Stimulated activated naive B cell treated with anti-CD40 and anti-IgM and Interleukin-4, amounts not matched to agents 10 μg/mL and 1 μg/mL and 100 μg/mL, for 72 hours (primary cell): ENCODE data around the gene CCDC66.
A peak's percentile ranks its signal among the peaks of the same experiment; 100 is the strongest.

Experiments used
- ATAC-seq, 2 donors: fragments of 150-1000 bp; cut with Tn5 transposase; replicated peaks; 2 replicates each; pipeline ENCODE4 v1.10.0; 2021; ENCODE audit warnings: moderate library complexity in 1 of 2
- DNase-seq: peaks from one replicate; pipeline ENCODE4 v3.0.0; 2021
- H3K27ac Mint-ChIP-seq: one replicate; pipeline ENCODE4 v1.8.0; 2022; ENCODE audit warnings: mild to moderate bottlenecking, mixed read lengths
- H3K27me3 Mint-ChIP-seq, 2 donors: one replicate each; pipeline ENCODE4 v1.8.0; 2022; ENCODE audit warnings: mixed read lengths in 2 of 2
- H3K36me3 Mint-ChIP-seq, 2 donors: one replicate each; pipeline ENCODE4 v1.8.0; 2022; ENCODE audit warnings: mixed read lengths in 2 of 2, mild to moderate bottlenecking in 1 of 2
- H3K4me1 Mint-ChIP-seq, 2 donors: one replicate each; pipeline ENCODE4 v1.8.0; 2022; ENCODE audit warnings: mixed read lengths in 2 of 2, mild to moderate bottlenecking in 1 of 2
- H3K4me3 Mint-ChIP-seq, 2 donors: one replicate each; pipeline ENCODE4 v1.8.0; 2022; ENCODE audit warnings: mild to moderate bottlenecking in 2 of 2, mixed read lengths in 2 of 2, moderate library complexity in 1 of 2
- H3K9me3 Mint-ChIP-seq, 2 donors: one replicate each; pipeline ENCODE4 v1.8.0; 2022; ENCODE audit warnings: mixed read lengths in 2 of 2, mild to moderate bottlenecking in 1 of 2

Gene CCDC66

DNA sequence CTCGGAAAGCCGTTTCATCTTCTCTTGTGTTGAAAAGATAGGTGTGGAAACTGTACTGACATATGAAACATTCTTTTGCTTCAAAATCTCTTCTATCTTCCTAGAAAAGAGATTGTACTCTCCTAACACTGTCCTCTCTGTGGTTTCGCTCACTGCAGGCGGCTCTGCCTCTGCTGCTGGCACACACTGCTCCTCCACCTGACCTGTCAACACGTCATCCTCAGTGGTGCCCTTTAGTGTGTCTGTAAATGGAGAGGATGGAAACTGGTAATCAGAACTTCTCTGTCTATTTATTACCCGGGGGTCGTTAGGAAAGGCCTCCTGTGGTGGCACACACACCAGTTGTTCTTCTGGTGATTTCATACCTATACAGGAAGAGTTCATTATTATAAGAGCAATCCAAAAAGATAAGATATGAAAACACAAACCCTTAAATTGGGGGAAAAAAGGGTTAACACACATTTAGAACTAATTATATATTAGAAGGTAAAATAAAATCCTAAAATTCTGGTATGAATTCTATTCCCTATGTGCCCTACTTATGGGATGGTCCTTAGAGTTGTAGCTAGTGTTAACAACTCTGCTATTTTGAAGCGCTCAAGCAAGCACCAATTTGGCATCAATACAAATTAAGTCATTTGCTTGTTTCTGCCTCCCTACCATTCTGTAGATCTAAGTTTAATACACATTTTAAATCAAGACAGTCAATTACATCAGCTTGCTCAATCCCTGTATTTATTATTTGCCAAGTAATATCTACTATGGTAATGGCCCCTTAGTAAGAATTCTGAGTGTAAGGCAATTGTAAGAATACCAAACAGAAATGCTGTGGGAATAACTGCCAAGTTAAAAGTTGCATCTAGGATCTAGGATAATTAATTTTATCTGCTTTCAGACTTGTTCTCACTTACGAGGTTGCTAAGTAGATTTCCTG, 76.9 kb downstream of the CCDC66 start:
- Mint-ChIP-seq H3K27me3 (no peaks in the 10 kb centered on the region), H3K27ac (peak overlapping the region; percentile 48), H3K36me3 (peaks cover 33 to 39% of the 10 kb centered on the region in 2 donors), H3K4me1 (peaks cover 0 to 1% of the 10 kb centered on the region in 2 donors), H3K4me3 (no peak overlapping the region), H3K9me3 (no peaks in the 10 kb centered on the region)
- no peak for DNase-seq
- no peak for ATAC-seq

DNA sequence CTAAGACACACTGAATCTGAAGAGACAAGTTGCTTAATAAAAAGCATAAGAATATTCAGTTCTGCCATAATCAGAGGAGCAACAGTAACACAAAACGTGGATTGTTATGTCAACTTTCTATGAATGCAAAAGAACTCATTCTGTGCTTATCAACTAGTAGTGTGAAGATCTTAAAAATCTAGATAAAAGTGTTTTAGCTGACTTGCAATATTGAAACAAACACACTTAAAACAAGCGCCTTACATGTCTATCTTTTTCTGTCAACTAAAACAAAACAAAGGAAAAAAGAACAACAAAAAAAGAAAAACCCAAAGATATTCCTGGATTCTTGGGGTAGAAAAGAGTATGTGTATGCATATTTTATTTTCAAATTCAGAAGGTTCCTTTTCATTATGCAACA, 88.4 kb downstream of the CCDC66 start:
- Mint-ChIP-seq H3K4me3 (no peak overlapping the region), H3K27ac (no peak overlapping the region), H3K9me3 (no peaks in the 10 kb centered on the region), H3K27me3 (no peaks in the 10 kb centered on the region), H3K36me3 (peaks cover 27 to 47% of the 10 kb centered on the region in 2 donors), H3K4me1 (peaks cover 18 to 33% of the 10 kb centered on the region in 2 donors)
- DNase-seq (no peak), ATAC-seq (no peak)

DNA sequence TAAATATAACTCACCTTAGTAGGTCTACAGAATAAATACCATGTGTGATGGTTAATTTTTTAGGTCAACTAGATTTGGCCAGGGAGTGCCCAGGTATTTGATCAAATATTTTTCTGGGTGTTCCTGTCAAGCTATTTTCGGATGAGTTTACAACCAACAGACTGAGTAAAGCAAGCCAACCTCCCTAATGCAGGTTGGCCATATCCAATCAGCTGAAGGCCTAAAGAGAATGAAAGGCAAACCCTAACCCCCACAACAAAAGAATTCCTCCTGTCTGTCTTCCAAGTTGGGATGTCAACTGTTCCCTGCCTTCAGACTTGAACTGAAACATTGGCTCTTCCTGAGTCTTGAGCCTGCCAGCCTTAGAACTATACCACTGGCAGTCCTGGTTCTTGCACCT, 97.5 kb downstream of the CCDC66 start:
- H3K27me3 Mint-ChIP-seq = no peaks in the 10 kb centered on the region
- no peak overlapping the region for H3K27ac Mint-ChIP-seq
- H3K4me3 Mint-ChIP-seq = no peak overlapping the region
- DNase-seq (no peak), ATAC-seq (no peak)
- peaks cover 11 to 22% of the 10 kb centered on the region in 2 donors for H3K4me1 Mint-ChIP-seq
- peaks cover 39 to 64% of the 10 kb centered on the region in 2 donors for H3K36me3 Mint-ChIP-seq
- peaks cover 0 to 2% of the 10 kb centered on the region in 2 donors for H3K9me3 Mint-ChIP-seq

GRCh38 chr3:56655709-56656108, 98.7 kb downstream of the CCDC66 start:
- Mint-ChIP-seq H3K36me3 (peaks cover 36 to 67% of the 10 kb centered on the region in 2 donors), H3K4me1 (peaks cover 7 to 22% of the 10 kb centered on the region in 2 donors), H3K27me3 (no peaks in the 10 kb centered on the region), H3K9me3 (peaks cover 0 to 2% of the 10 kb centered on the region in 2 donors), H3K27ac (no peak overlapping the region), H3K4me3 (no peak overlapping the region)
- no peak for DNase-seq
- no peak for ATAC-seq

GRCh38 chr3:56664823-56665222, 107.8 kb downstream of the CCDC66 start:
- Mint-ChIP-seq H3K36me3 (peaks cover 27 to 46% of the 10 kb centered on the region in 2 donors), H3K4me3 (no peak overlapping the region), H3K27ac (peak overlapping the region; percentile 14), H3K4me1 (peaks cover 2 to 7% of the 10 kb centered on the region in 2 donors), H3K9me3 (no peaks in the 10 kb centered on the region), H3K27me3 (no peaks in the 10 kb centered on the region)
- DNase-seq = no peak
- ATAC-seq = no peak

- no peaks in the 10 kb centered on the region for H3K9me3 Mint-ChIP-seq
- no peak overlapping the region for H3K27ac Mint-ChIP-seq
- DNase-seq = no peak
- no peaks in the 10 kb centered on the region for H3K27me3 Mint-ChIP-seq
- H3K4me3 Mint-ChIP-seq = no peak overlapping the region
- H3K36me3 Mint-ChIP-seq = peaks cover 30 to 47% of the 10 kb centered on the region in 2 donors
- peaks cover 2 to 7% of the 10 kb centered on the region in 2 donors for H3K4me1 Mint-ChIP-seq
- ATAC-seq = no peak
Observed at GRCh38 chr3:56667973-56668579, 111.1 kb downstream of the CCDC66 start.
